ENCODE results near the gene GBP2. TPM values are rescaled to one million over a fixed set of nuclear protein-coding genes. Genes with fewer than 3 reads are reported as not detected.

Gene GBP2
- polyA plus RNA-seq, 1 of the 3 experiments (the other 2 are of a cell fraction): 8.7 TPM

DNA sequence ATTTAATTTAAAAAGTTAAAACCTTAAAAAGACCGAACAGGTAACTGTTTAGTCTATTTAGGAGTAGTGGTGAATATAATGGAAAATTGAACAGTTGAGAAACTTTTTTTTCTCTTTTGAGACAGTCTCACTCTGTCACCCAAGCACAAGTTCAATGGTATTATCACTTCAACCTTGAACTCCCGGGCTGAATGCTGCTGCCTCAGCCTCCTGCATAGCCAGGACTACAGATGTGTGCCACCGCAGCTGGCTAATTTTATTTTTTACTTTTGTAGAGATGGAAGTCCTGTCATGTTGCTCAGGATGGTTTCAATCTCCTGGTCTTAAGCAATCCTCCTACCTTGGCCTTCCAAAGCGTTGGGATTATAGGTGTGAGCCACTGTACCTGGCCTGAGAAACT, 16.2 kb upstream of the GBP2 start:
- POLR2A ChIA-PET: no interaction called here
- no peak overlapping the region for H3K4me2 ChIP-seq
- no peaks in the 10 kb centered on the region for H3K79me2 ChIP-seq (ENCODE audit: insufficient read depth)
- no peak overlapping the region for H3K27ac ChIP-seq (ENCODE audit: low read depth in 2 of 2, low read length in 1 of 2)
- H3K36me3 ChIP-seq (replicated peaks in 1 of 2; ENCODE audit: control insufficient read depth in 1 of 2, insufficient read depth in 2 of 2, low read length in 1 of 2): no peaks in the 10 kb centered on the region
- no peaks in the 10 kb centered on the region for H3K9me3 ChIP-seq
- no peaks in the 10 kb centered on the region for H3K27me3 ChIP-seq (ENCODE audit: insufficient read depth)
- H3F3A ChIP-seq (replicated peaks; ENCODE audit: insufficient read depth): no peaks in the 10 kb centered on the region
- 71% methylated on average over 4 of the region's 4 CpGs for WGBS (ENCODE audit: low lambda C conversion rate)
- no peaks in the 10 kb centered on the region for H3K4me1 ChIP-seq (ENCODE audit: control insufficient read depth in 1 of 2, insufficient read depth in 2 of 2, low read depth in 1 of 2, low read length in 1 of 2)
- CTCF ChIA-PET: no interaction called here
- no peaks in the 10 kb centered on the region for H3K9me2 ChIP-seq
- TF ChIP-seq, protein P1, sequence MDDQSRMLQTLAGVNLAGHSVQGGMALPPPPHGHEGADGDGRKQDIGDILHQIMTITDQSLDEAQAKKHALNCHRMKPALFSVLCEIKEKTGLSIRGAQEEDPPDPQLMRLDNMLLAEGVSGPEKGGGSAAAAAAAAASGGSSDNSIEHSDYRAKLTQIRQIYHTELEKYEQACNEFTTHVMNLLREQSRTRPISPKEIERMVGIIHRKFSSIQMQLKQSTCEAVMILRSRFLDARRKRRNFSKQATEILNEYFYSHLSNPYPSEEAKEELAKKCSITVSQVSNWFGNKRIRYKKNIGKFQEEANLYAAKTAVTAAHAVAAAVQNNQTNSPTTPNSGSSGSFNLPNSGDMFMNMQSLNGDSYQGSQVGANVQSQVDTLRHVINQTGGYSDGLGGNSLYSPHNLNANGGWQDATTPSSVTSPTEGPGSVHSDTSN (IDR thresholded peaks at IDR 0.05): no peak
- no peak for TF ChIP-seq POLR2AphosphoS5 (IDR thresholded peaks at IDR 0.05; ENCODE audit: low read depth, low read length)
- H3K4me3 ChIP-seq (ENCODE audit: low read depth in 2 of 2, low read length in 1 of 2): no peak overlapping the region
- H3K9ac ChIP-seq: no peak overlapping the region
- no peaks in the 10 kb centered on the region for H4K20me1 ChIP-seq (ENCODE audit: insufficient read depth)
- no peak overlapping the region for H2AFZ ChIP-seq (ENCODE audit: low read depth)
- DNase-seq: no peak

DNA sequence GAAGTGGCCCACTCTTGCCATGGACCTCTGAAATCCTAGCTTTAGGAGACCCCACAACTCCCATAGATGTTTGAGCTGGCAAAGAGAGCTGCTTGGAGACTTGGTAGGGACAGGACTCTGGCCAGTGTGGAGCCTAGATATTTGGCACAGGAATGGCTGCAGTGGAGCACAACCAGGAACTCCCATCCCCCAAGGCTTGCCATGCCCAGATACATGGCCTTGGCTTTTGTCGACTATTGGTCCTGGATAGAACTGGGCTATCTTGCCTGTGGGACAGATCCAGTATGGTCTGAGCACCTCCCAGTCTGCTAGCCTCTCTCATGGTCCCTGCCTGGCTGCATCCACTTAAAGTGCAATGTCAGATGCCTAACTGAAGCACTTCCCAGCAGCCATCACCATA, 7.8 kb upstream of the GBP2 start:
- Histone ChIP-seq H3K27me3 (ENCODE audit: insufficient read depth) (no peaks in the 10 kb centered on the region), H3K9me2 (no peaks in the 10 kb centered on the region), H3K27ac (ENCODE audit: low read depth in 2 of 2, low read length in 1 of 2) (no peak overlapping the region), H3K4me3 (ENCODE audit: low read depth in 2 of 2, low read length in 1 of 2) (no peak overlapping the region), H3K9ac (no peak overlapping the region), H3K4me2 (no peak overlapping the region), H4K20me1 (ENCODE audit: insufficient read depth) (no peaks in the 10 kb centered on the region), H3K4me1 (ENCODE audit: control insufficient read depth in 1 of 2, insufficient read depth in 2 of 2, low read depth in 1 of 2, low read length in 1 of 2) (0 out of 4 replicates have a peak, but pooled peaks cover 0 to 2% of the 10 kb centered on the region in 2 experiments), H3K36me3 (replicated peaks in 1 of 2; ENCODE audit: control insufficient read depth in 1 of 2, insufficient read depth in 2 of 2, low read length in 1 of 2) (no peaks in the 10 kb centered on the region), H3K79me2 (ENCODE audit: insufficient read depth) (no peaks in the 10 kb centered on the region), H3K9me3 (no peaks in the 10 kb centered on the region), H3F3A (replicated peaks; ENCODE audit: insufficient read depth) (peaks cover 5% of the 10 kb centered on the region), H2AFZ (ENCODE audit: low read depth) (no peak overlapping the region)
- TF ChIP-seq POLR2AphosphoS5 (IDR thresholded peaks at IDR 0.05; ENCODE audit: low read depth, low read length): no peak
- no peak for TF ChIP-seq MEF2A (IDR thresholded peaks at IDR 0.05; ENCODE audit: borderline replicate concordance, low read depth)
- no peak for TF ChIP-seq GABPA (IDR thresholded peaks at IDR 0.05; ENCODE audit: low read depth)
- no peak for TF ChIP-seq ELF1 (IDR thresholded peaks at IDR 0.05)
- POLR2A ChIA-PET: no interaction called here
- DNase-seq: no peak
- WGBS (ENCODE audit: low lambda C conversion rate): 13% methylated on average over 1 of the region's 1 CpG
- CTCF ChIA-PET: no interaction called here

DNA sequence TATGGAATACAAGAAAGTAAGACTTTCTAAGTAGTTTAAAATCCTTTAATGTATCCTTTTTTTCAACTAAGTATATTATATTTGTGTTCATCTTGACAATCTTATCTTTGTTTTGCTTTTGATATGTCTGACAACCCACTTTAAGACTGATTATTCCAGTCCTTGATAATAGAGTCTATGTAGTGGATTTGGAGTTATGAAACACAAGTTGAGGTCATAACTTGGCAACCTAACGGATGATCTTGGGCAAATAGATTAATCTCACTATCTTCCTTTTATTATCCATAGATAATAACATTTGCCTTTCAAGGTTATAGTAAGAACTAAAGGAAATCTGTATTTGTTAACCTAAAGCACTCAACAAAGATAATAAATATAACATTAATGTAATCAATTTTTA, 4.8 kb upstream of the GBP2 start:
- CTCF ChIA-PET: interaction anchor here (1.0 kb wide), 1 partner anchor 45 kb away, joined by 4 read pairs; no protein-coding TSS in a partner anchor
- Histone ChIP-seq H3K9me2 (no peaks in the 10 kb centered on the region), H3K4me3 (ENCODE audit: low read depth in 2 of 2, low read length in 1 of 2) (no peak overlapping the region), H3K27ac (ENCODE audit: low read depth in 2 of 2, low read length in 1 of 2) (no peak overlapping the region), H3K27me3 (ENCODE audit: insufficient read depth) (no peaks in the 10 kb centered on the region), H2AFZ (ENCODE audit: low read depth) (no peak overlapping the region), H3K4me1 (ENCODE audit: control insufficient read depth in 1 of 2, insufficient read depth in 2 of 2, low read depth in 1 of 2, low read length in 1 of 2) (peaks cover 2 to 11% of the 10 kb centered on the region in 2 experiments; a peak in 3 of 4 replicates), H3K4me2 (peak overlapping the region; percentile 71; the same call in 1 of the 2 replicates), H3K9ac (no peak overlapping the region), H3K36me3 (replicated peaks in 1 of 2; ENCODE audit: control insufficient read depth in 1 of 2, insufficient read depth in 2 of 2, low read length in 1 of 2) (no peaks in the 10 kb centered on the region), H4K20me1 (ENCODE audit: insufficient read depth) (no peaks in the 10 kb centered on the region), H3F3A (replicated peaks; ENCODE audit: insufficient read depth) (peaks cover 10% of the 10 kb centered on the region), H3K9me3 (no peaks in the 10 kb centered on the region), H3K79me2 (ENCODE audit: insufficient read depth) (no peaks in the 10 kb centered on the region)
- no peak for DNase-seq
- POLR2A ChIA-PET: no interaction called here
- TF ChIP-seq IRF3 (IDR thresholded peaks at IDR 0.05; ENCODE audit: low read depth, low read length) (no peak), REST (IDR thresholded peaks at IDR 0.05; ENCODE audit: low read depth, low read length) (no peak), MEF2A (IDR thresholded peaks at IDR 0.05; ENCODE audit: borderline replicate concordance, low read depth) (no peak), NRF1 (IDR thresholded peaks at IDR 0.05; ENCODE audit: low read depth, low read length) (no peak), YY1 (IDR thresholded peaks at IDR 0.05; ENCODE audit: low read depth) (no peak), ELF1 (IDR thresholded peaks at IDR 0.05) (no peak), FOXJ3 (CRISPR knock-in tag; IDR thresholded peaks at IDR 0.05) (no peak), SIN3A (IDR thresholded peaks at IDR 0.05; ENCODE audit: borderline replicate concordance, low read depth, low read length) (no peak), EZH2phosphoT487 (IDR thresholded peaks at IDR 0.05; ENCODE audit: borderline replicate concordance, low read depth) (no peak)
- TF ChIP-seq, protein P2, sequence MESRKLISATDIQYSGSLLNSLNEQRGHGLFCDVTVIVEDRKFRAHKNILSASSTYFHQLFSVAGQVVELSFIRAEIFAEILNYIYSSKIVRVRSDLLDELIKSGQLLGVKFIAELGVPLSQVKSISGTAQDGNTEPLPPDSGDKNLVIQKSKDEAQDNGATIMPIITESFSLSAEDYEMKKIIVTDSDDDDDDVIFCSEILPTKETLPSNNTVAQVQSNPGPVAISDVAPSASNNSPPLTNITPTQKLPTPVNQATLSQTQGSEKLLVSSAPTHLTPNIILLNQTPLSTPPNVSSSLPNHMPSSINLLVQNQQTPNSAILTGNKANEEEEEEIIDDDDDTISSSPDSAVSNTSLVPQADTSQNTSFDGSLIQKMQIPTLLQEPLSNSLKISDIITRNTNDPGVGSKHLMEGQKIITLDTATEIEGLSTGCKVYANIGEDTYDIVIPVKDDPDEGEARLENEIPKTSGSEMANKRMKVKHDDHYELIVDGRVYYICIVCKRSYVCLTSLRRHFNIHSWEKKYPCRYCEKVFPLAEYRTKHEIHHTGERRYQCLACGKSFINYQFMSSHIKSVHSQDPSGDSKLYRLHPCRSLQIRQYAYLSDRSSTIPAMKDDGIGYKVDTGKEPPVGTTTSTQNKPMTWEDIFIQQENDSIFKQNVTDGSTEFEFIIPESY (IDR thresholded peaks at IDR 0.05; ENCODE audit: borderline replicate concordance, low read depth): no peak
- TF ChIP-seq, protein P3, sequence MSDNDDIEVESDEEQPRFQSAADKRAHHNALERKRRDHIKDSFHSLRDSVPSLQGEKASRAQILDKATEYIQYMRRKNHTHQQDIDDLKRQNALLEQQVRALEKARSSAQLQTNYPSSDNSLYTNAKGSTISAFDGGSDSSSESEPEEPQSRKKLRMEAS (IDR thresholded peaks at IDR 0.05; ENCODE audit: low read depth): no peak
- 66% methylated on average over 1 of the region's 1 CpG for WGBS (ENCODE audit: low lambda C conversion rate)

Data from SK-N-SH (cell line).